ENCODE results near the gene MRM2. TPM values are rescaled to one million over a fixed set of nuclear protein-coding genes. Genes with fewer than 3 reads are reported as not detected.

Gene MRM2
- total RNA-seq, 1 experiment from 2014 or later: 32.1 TPM

DNA sequence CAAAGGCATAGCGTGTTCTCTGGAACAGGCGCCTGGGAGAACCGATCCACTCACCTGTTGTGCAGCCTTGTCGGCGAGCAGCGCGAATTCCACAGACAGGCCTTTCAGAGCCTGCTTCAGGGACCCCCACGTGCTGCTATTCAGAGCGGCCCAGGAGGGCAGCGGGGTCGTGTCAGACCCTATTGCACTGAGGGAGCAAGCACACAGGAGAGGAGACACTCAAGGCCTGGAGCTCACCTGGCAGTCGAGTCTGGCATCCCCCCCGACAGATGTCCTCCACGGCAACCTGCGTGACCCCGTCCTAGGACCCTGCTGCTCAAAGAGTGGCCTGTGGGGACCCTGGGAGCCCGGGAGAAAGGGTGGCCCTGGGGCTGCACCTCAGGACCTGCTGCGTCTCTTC, 21.2 kb upstream of the MRM2 start:
- no TSS peak for BruUV-seq (replicated peaks)

DNA sequence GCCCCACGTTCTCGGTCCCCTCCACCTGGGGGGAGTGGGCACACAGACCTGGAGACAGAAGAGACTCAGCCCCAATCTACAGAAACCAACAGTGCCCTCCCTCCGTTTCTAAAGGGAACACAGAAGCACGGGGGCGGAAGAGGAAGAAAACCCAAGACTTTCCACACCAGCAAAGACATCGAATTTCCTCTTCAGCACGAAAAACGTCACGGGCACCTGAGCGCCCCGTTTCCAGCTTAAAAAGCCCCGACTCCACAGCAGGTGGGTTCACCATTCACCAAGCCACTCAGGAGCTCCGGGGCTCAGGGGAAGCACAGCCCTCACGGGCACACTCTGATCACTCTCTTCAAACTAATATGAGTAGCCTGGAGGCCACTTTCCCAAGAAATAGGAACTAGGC, 19.6 kb upstream of the MRM2 start:
- POLR2A ChIA-PET: interaction anchor here (1.3 kb wide), 1 partner anchor 19 kb away, joined by 3 read pairs; the partner anchor contains the start of genes MRM2 and NUDT1
- H3K27me3 Mint-ChIP-seq (ENCODE audit: insufficient read depth, unreplicated experiment): no peaks in the 10 kb centered on the region
- H3K4me3 Mint-ChIP-seq (ENCODE audit: unreplicated experiment): no peak overlapping the region
- TF ChIP-seq, protein P1, sequence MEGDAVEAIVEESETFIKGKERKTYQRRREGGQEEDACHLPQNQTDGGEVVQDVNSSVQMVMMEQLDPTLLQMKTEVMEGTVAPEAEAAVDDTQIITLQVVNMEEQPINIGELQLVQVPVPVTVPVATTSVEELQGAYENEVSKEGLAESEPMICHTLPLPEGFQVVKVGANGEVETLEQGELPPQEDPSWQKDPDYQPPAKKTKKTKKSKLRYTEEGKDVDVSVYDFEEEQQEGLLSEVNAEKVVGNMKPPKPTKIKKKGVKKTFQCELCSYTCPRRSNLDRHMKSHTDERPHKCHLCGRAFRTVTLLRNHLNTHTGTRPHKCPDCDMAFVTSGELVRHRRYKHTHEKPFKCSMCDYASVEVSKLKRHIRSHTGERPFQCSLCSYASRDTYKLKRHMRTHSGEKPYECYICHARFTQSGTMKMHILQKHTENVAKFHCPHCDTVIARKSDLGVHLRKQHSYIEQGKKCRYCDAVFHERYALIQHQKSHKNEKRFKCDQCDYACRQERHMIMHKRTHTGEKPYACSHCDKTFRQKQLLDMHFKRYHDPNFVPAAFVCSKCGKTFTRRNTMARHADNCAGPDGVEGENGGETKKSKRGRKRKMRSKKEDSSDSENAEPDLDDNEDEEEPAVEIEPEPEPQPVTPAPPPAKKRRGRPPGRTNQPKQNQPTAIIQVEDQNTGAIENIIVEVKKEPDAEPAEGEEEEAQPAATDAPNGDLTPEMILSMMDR (IDR thresholded peaks at IDR 0.05; ENCODE audit: unreplicated experiment): no peak
- H3K36me3 Mint-ChIP-seq (ENCODE audit: insufficient read depth, unreplicated experiment): peaks cover 10% of the 10 kb centered on the region
- H3K4me1 Mint-ChIP-seq (ENCODE audit: insufficient read depth, unreplicated experiment): peaks cover 6% of the 10 kb centered on the region
- no peak for DNase-seq (ENCODE audit: unreplicated experiment)
- H3K27ac Mint-ChIP-seq (ENCODE audit: low read depth, unreplicated experiment): no peak overlapping the region
- intact Hi-C loops (cut with micrococcal nuclease): no loop called here
- CTCF ChIA-PET: no interaction called here
- H3K9me3 Mint-ChIP-seq (ENCODE audit: unreplicated experiment): no peaks in the 10 kb centered on the region
- no TSS peak for BruUV-seq (replicated peaks)

More for the DNA sequence above, 21.2 kb upstream of the MRM2 start:
- POLR2A ChIA-PET: no interaction called here
- CTCF ChIA-PET: no interaction called here
- H3K4me1 Mint-ChIP-seq (ENCODE audit: insufficient read depth, unreplicated experiment): peaks cover 6% of the 10 kb centered on the region
- intact Hi-C loops (cut with micrococcal nuclease): no loop called here
- TF ChIP-seq, protein P1 (IDR thresholded peaks at IDR 0.05; ENCODE audit: unreplicated experiment): no peak
- no peak overlapping the region for H3K27ac Mint-ChIP-seq (ENCODE audit: low read depth, unreplicated experiment)
- H3K9me3 Mint-ChIP-seq (ENCODE audit: unreplicated experiment): no peaks in the 10 kb centered on the region
- H3K36me3 Mint-ChIP-seq (ENCODE audit: insufficient read depth, unreplicated experiment): peaks cover 14% of the 10 kb centered on the region
- no peaks in the 10 kb centered on the region for H3K27me3 Mint-ChIP-seq (ENCODE audit: insufficient read depth, unreplicated experiment)
- DNase-seq (ENCODE audit: unreplicated experiment): no peak
- no peak overlapping the region for H3K4me3 Mint-ChIP-seq (ENCODE audit: unreplicated experiment)

DNA sequence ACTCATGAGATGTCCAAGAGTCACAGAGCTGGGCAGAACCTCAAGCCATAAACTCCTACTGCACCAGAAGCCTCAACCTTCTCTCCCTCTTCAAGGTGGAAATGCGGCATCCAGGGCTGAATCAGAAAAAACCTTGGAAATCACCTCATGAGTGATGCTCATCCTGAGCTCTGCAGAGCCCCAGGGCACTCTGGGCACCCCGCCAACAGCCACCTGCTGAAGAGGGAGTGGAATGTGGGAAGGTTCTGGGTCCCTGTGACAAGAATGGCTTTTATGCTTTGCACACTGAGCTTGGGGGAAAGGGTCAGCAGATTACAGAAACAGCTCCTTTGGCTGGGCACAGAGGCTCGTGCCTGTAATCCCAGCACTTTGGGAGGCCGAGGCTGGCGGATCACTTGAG, 18.8 kb upstream of the MRM2 start:
- DNase-seq (ENCODE audit: unreplicated experiment): peak; percentile 82
- TF ChIP-seq, protein P1 (IDR thresholded peaks at IDR 0.05; ENCODE audit: unreplicated experiment): no peak
- no peaks in the 10 kb centered on the region for H3K9me3 Mint-ChIP-seq (ENCODE audit: unreplicated experiment)
- no TSS peak for BruUV-seq (replicated peaks)
- H3K36me3 Mint-ChIP-seq (ENCODE audit: insufficient read depth, unreplicated experiment): peaks cover 7% of the 10 kb centered on the region
- no peak overlapping the region for H3K27ac Mint-ChIP-seq (ENCODE audit: low read depth, unreplicated experiment)
- peaks cover 6% of the 10 kb centered on the region for H3K4me1 Mint-ChIP-seq (ENCODE audit: insufficient read depth, unreplicated experiment)
- CTCF ChIA-PET: interaction anchor here (0.6 to 0.7 kb wide), 2 partner anchors 87 to 358 kb away, joined by 3 to 4 read pairs; no protein-coding TSS in a partner anchor
- H3K4me3 Mint-ChIP-seq (ENCODE audit: unreplicated experiment): no peak overlapping the region
- POLR2A ChIA-PET: interaction anchor here (0.7 to 1.5 kb wide), 3 partner anchors 9 to 84 kb away, joined by 3 read pairs; partner anchors contain the start of genes MRM2 and NUDT1
- intact Hi-C loops (cut with micrococcal nuclease): no loop called here
- H3K27me3 Mint-ChIP-seq (ENCODE audit: insufficient read depth, unreplicated experiment): no peaks in the 10 kb centered on the region

GRCh38 chr7:2259480-2259879, 17.5 kb upstream of the MRM2 start:
- peaks cover 7% of the 10 kb centered on the region for H3K36me3 Mint-ChIP-seq (ENCODE audit: insufficient read depth, unreplicated experiment)
- no peak for DNase-seq (ENCODE audit: unreplicated experiment)
- H3K27ac Mint-ChIP-seq (ENCODE audit: low read depth, unreplicated experiment): peak overlapping the region; percentile 75
- BruUV-seq (replicated peaks): no TSS peak
- TF ChIP-seq, protein P1 (IDR thresholded peaks at IDR 0.05; ENCODE audit: unreplicated experiment): no peak
- no peaks in the 10 kb centered on the region for H3K27me3 Mint-ChIP-seq (ENCODE audit: insufficient read depth, unreplicated experiment)
- H3K4me3 Mint-ChIP-seq (ENCODE audit: unreplicated experiment): no peak overlapping the region
- H3K4me1 Mint-ChIP-seq (ENCODE audit: insufficient read depth, unreplicated experiment): peaks cover 6% of the 10 kb centered on the region
- H3K9me3 Mint-ChIP-seq (ENCODE audit: unreplicated experiment): no peaks in the 10 kb centered on the region
- ChIA-PET POLR2A (interaction anchor here (1.5 kb wide), 1 partner anchor 8 kb away, joined by 3 read pairs; no protein-coding TSS in a partner anchor), CTCF (interaction anchor here (0.6 to 0.8 kb wide), 3 partner anchors 12 to 156 kb away, joined by 4 read pairs; no protein-coding TSS in a partner anchor)
- intact Hi-C loops (cut with micrococcal nuclease): no loop called here

All from MCF 10A (cell line).